Activated CD4-positive, alpha-beta T cell treated with anti-CD3 and anti-CD28 coated beads for 1 hour (primary cell): ENCODE data around the gene SYNGR1.

ENCODE experiments used
- DNase-seq: peaks from one replicate; pipeline ENCODE4 v3.0.0-alpha.2; 2020

Gene SYNGR1, protein sequence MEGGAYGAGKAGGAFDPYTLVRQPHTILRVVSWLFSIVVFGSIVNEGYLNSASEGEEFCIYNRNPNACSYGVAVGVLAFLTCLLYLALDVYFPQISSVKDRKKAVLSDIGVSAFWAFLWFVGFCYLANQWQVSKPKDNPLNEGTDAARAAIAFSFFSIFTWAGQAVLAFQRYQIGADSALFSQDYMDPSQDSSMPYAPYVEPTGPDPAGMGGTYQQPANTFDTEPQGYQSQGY

DNA sequence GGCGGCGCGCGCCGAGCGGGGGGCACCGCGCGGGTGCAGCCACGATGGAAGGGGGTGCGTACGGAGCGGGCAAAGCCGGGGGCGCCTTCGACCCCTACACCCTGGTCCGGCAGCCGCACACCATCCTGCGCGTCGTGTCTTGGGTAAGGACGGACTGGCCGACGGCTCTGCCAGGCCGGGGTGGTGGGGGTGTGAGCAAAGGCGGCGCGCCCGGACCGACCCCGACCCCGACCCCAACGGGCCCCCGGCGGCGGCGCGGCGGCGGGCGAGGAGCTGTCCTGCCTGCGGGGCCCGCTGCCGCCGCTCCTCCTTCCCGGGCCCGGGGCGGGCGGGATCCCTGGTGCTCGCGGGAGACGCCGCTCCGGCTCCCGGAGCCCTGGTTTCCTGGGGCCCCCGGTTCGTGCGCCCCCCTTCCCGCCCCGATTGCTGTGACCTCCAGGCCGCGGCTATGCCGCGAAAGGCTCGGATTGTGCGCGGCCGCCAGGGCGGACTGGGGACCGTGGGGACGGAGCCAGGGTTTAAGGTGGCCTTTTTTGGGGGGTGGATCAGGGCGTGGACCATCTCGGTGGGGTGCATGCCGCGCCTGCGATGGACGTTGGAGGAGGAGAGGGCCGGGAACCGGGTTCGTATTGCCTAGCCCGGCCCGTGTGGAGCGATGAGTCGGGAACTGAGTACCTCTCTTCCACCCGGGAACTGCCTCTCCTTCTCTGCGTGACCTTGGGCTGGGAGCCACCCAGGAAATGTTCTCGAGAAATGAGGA is at the start of gene SYNGR1:
TSS of gene SYNGR1 (plus strand) at position 25 of the 760 bp plus-strand sequence. CDS start at position 45, 20 bp downstream.
- DNase-seq: no peak

DNA sequence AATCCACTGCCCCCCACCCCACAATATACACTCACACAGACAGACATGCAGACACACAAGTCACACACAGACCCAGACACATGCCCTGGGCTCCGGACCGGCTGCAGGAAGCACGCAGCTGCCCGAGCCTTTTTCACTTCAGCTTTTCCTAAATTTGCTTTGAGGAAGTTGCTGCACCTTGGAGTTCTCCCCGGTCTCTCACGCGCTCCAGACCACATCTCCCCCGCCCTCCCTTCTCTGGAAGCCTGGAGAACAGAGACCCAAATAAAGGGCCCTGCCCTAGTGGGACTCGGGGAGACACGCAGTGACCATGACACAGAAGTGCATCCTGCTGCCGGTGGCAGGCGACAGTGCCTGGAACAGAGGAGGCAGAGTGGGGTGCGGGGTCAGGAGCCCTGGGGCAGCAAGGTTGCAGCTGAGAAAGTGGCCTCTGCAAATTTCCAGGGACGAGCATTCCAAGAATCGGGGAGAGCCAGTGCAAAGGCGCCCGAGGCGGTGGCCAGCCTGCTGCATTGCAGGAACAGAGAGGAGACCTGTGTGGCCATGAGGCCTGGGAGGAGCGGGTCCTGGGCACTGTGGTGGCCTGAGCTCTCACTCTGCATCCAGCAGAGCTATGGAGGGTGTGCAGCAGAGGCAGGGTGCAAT is 49.5 kb upstream of the SYNGR1 start:
- no peak for DNase-seq

DNA sequence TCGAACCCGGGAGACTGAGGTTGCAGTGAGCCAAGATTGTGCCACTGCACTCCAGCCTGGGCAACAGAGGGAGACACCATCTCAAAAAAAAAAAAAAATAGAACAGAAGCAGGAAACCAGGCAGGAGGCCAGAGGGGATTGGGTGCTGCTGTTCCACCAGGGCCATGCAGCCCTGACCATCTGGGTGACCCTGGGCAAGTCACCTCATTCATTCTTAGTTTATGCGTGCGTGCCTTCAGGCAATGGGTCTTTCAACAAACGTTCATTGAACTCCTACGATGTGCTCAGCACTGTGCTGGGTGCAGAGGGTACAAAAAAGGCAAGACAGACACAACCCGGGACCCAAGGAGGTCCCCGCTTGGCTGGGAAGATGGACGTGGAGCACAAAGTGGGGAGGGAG is 48.7 kb upstream of the SYNGR1 start:
- no peak for DNase-seq

DNA sequence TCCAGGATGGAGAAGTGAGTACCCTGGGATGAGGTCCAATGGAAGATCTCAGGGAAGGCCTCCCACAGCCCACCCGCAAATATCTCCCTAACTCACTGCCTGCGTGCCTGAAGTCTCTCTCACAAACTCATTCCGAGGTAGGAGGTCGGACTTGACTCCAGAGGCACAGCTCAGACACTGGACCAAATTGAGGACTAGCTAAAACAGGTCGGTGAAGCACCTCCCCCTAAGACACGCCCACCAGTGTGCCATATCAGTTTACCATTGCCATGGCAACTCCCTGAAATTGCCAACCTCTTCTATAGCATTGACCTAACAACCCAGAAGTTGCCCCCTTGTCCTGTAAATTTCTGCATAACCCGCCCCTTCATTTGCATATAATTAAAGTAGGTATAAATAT is 47.9 kb upstream of the SYNGR1 start:
- no peak for DNase-seq

DNA sequence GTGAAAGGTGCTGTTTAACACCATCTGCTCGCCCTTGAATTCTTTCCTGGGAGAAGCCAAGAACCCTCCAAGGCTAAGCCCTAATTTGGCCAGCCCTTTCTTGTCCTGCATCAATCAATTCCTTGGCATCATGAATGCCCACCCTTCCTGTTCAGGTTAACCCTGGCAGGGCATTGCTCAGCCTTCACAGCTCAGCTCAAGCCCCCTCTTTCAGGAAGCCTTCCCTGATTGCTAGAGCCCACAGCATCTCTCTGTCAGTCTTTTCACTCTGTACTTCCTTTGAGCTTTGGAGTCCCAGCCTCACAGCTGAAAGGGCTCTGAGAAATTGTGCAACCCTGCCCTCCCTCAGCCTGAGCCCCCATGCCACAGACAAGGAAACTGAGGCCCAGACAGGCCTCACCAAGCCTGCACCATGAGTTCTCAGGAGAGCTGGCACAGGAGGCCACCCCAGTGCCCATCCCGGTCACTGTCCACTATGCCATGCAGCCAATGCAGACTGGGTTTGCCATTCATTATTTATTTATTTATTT is 47.3 kb upstream of the SYNGR1 start:
- DNase-seq: no peak

DNA sequence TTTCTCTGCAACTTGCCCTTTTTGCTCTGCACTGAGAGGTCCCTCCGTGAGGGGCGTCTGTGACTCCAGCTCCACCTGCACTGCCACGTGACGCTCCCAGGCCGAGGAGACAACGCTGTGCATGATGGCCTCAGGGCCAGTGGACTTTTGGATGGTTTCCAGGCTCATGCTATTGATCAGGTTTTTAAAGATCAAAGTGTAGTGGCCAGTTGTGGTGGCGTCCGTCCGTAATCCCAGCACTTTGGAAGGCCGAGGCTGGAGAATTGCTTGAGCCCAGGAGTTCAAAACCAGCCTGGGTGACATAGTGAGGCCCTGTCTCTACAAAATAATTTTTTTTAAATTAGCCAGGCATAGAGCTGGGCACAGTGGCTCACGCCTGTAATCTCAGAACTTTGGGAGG is 46.4 kb upstream of the SYNGR1 start:
- DNase-seq: no peak

DNA sequence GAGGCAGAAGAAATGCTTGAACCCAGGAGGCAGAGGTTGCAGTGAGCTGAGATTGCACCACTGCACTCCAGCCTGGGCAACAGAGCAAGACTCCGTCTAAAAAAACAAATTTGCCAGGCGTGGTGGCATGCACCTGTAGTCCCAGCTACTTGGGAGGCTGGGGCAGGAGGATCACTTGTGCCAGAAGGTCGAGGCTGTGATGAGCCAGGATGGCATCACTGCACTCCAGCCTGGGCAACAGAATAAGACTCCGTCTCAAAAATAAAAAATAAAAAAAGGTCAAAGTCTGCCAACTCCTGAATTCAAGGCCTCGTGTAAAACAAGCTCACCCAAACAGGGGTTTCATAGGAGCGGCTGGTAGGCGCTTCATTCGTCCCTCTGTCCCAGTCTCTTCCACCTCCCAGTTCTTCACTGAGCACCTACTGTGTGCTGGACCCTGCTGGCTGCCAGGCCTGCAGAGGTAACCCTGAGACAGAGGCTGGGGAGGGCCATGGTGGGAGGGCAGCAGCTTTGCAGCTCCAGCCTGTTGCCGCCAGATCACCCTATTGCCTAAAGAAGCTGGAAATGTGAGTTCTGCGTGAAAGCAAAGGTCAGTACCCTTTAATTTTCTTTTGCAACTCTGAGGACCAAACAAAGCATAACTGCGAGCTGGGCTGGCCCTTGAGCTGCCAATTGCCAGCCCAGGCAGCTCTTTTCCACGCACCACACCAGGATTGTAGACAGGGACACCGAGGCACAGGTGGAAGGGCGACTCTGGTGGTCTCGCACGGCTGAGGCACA is 45.7 kb upstream of the SYNGR1 start:
- no peak for DNase-seq

DNA sequence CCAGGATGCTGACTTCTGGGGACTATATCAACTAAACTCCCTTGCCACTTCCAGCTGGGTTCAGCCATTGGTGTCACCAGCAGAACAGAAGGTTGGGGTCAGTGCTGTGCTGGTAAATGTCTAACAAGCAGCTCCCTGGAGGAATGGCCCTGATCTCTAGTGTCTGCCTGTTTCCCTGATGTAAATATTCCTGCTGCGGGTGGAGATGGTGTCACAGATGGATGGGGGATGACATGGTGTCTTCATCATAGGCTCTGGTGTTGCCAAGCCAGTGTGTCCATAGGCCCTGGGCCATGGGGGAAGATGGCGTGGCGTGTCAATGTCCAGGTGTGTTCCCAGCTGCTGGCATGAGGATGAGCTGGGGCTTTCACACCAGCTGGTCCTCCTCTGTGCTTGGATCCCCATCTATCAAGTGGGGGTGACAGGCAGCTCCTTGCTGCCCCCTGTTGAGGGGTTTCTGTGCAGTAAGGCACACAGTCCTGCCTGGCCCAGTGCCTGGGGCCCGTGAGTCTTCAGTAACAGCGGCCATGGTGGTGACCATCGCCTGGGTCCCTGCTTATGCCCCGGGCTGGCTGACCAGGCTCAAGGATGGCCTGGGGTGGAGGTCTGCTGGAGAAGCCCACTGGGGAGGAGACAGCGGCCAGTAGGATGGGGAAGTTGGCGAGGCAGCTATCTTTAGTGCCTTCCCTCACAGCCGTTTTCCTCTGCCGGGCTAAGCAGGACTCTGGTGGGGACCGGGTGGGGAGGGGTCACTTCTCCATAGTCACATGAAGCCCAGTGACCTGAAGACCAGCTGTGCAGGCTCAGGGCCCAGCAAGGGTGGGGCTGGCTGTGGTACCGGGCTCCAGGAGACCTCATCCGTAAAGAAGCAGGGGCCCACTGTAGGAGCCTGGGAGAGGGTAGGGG is 43.1 kb upstream of the SYNGR1 start:
- peak; percentile 39 for DNase-seq

DNA sequence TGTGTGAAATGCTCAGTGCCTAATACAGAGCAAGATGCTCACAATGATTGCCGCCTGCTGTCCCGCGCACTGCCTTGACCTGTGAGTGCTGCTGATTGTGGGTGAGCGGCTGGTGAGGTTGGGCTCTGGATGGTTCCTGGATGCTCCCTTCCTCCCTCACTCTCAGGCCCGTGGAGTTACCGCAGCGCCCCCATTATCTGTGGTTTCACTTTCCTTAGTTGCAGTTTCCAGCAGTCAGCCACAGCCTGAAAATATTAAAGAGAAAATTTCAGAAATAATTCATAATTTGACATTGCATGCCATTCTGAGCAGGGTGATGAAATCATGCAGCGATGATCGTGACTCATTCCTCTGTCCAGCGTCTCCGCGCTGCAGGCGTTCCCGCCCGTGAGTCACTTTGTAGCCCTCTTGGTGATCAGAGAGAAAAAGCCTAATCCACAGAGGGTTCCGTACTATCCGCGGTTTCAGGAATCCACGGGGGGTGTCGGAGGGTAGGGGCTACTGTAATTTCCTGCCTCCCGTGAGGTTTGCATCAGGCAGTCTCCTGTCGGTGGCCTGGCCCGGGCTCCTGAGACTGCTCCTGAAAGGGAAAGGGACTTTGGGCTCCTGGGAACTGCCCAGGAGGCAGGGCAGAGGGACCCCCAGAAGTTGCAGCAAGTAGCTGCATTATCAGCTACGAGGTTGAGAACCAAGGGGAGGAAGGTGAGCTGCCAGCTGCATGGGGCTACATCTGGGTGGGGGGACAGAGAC is 41.0 kb upstream of the SYNGR1 start:
- DNase-seq: no peak

DNA sequence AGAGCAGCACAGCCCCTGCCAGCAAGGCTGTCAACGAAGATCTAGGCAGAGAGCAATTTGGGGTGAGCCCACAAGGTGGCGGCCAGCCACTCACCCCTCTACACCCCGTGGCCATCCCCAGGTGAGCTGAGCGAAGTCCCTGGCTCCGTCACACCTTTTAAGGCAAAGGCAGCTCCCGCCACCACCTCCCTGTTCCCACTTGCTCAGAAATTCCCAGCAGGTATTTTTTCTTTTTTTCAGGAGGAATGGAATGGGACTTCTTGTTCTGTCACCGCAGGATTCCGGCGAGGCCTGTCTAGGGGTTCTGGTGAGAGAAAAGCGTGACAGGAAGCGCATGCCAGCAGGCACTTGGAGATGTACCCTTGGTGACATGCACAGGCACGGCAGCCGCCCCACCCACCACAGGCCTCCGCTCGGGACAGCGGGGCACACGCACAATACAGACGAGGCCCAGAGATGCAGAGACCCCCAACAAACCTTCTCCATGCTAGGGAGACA is 40.4 kb upstream of the SYNGR1 start:
- DNase-seq: no peak

DNA sequence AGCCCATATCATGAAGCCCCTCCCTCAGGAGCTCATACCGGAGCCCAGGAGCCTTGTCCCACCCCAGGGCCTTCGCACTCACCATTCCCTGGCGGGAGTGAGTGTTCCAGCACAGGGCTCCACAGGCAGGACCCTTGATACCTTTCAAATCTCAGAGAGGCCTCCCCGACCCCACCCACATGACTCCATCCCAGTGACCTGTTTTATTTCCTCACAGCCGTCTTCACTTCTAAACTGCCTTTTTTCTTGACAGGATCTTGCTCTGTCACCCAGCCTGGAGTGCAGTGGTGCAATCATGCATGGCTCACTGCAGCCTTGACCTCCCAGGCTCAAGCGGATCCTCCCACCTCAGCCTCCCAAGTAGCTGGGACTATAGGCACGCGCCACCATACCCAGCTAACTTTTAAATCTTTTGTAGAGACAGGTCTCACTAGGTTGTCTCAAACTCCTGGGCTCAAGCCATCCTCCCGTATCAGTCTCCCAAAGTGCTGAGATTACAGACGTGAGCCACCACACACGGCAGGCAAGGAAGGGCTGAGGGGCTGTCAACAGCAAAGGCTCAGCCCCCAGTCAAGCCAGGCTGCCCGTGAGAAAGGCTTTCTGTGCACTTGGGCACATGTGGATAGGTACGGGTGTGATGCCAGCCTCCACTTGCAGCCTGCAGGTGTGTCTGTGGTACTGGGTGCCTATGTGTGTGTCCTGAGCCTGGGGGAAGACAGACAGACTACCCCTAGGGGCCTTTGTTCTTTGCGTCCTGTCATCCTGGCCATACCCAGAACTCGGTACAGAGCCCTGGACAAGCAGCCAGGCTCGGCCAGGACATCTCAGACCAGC is 39.7 kb upstream of the SYNGR1 start:
- no peak for DNase-seq

DNA sequence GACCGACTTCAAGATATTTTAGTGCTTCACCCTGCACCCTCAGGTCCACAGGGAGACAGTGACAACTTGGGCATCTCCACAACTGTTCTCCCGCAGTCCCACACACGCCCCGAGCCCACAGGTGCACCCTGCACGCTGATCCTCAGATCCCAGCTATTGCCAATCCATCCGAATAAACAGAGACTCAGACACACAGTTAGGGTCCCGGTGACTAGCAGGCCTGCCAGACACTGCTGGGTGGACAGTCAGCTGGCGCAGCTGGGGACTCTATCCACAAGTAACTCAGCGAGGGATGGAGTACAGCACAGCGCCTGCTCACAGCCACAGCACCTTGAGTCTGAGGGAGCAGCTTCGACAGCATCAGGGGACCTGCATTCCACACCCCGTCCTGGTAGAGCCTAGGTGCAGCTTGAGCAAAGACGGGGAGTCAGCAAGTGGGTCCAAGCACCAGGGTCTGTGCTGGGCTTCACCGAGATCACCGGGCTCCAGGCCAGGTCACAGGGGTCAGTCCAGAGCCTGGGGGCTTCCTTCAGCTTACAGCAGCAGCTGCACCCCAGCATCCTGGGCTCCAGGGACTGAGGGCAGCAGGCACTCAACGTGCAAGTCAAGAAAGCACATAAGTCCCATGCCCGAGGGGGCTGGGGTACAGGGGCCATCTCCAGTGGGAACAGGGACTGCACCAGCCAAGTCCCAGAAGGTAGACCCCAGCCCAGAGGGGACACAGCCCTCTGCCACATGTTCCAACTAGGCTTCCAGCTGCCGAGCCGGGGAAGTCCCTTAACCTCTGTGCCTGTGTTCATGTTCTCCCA is 38.0 kb upstream of the SYNGR1 start:
- DNase-seq: no peak

DNA sequence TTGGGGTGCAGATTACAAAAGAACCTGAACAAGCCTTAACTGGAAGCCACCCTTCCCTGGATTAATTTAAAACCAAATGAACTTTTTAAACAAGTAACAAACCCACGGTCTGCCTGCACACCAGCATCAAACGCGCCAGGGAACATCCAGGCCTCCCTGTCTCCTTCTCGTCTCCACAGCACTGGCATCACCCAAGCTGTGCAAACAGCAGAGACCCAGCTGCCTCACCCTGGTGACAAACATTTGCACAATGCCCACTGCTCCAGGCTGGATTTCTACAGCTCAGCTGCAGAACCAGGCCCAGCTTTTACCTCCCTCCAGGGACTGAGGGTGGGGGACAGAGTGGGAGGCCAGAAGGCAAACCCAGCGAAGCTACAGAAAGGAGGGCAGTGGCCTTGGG is 37.4 kb upstream of the SYNGR1 start:
- no peak for DNase-seq

DNA sequence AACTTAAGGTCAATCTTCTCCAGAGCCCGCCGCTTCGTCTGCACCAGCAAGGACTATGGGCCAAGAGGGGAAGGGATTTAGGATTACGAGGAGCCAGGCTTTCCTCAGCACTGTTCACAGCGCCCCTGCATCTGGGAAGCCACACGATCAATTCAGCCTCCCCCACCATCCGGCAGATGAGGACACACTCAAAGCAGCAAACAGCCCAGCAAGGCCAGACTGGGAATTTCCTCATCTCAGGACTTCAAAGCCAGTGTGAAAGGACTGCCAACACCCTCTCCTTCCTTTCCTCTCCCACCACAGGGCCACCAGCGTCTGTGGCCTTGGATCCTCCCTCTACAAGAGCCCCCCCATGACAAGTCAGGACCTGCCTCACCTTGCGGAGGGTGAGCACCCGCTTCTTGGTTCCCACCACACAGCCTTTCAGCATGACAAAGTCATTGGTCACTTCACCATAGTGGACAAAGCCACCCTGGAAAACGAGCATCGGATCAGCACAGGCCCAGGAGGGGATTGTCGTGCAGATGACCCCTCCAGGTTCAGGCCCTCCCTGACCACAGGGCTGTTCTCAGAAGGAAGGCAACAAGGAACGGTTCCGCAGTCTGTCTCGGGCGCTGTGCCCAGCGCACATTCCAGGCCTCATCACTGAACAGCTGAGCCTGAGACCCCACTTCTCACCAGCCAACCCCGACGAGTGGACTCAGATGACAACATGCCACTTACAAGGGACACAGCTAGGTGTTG is 36.4 kb upstream of the SYNGR1 start:
- no peak for DNase-seq

DNA sequence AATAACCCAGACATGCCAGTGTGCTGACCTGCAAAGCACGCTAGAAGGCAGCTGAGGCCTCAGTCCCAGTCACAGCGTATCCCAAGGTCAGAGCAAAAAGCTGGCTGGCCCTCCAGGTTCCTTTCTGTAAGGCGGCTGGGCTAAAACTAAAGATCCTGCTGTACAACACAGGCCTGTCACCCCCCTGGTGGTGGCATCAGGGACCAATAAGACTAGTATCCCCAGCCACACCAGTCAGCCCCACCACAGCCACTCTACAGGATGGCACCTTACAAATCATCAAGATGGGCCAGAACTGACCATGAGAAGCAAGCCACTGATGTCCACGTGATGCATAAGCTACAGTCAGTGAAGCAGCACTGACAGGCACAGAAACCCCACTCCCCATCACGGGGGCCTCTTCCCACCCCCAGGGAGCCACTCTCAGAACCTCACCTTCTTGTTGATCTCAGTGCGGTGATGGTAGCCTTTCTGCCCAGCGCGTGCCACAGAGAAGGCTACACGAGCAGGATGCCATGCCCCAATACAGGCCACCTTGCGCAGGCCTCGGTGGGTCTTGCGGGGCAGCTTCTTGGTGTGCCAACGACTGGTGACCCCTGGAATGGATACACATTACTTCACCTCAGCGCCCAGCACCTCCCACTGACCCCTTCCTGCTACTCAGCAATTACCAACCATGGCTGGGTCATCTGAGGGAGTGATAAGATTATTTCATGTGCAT is 35.4 kb upstream of the SYNGR1 start:
- DNase-seq: no peak

DNA sequence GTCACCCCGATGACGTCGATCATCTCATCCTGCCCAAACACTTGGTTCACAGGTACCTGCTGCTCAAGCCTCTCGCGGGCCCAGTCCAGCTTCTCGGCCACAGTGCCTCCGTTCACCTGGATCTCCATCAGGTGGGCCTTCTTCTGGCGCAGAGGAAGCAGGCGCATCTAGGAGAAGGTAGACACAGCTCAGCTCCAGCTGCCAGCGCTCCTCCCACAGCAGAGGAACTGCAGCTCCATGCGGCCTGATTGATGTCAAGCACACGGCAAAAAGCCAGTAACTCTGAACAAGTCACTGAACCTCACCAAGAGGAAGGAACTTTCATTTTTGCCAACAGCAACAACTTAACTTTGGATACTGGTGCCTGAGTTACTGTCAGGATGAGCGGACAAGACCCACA is 34.4 kb upstream of the SYNGR1 start:
- DNase-seq: no peak

DNA sequence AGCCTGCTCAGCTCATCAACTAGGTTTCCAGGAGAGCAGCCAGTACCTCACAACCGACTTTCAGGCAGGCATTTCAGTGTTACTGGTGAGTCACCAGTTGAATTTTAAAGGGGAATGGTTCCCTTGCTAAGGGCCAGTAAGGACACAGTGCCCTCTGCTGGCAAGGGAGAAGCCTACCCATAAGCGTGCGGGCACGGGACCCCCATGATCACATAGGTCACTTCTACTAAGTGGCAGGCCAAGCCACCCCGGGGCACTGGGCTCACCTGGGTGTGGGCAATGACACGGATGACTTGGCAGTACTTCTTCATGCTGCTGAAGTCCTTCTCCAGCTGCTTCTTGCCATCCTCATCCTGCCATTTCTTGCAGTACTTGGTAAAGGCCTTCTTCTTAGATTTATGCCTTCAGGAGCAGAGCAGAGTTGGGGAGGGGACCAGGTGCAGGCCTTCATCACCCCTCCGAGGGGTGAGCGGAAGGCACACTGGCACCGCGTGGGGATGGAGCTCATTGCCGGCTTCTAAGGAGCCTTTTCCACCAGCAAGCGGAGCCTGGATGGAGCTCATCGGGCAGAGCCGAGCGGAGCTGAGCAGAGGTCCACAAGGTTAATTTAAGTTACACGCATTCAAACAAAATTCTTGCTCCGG is 33.2 kb upstream of the SYNGR1 start:
- peak; percentile 64 for DNase-seq
